CD4-positive, alpha-beta T cell (primary cell): Measurements from ENCODE around the gene NR2F2. TPM values are rescaled to one million over a fixed set of nuclear protein-coding genes. Genes with fewer than 3 reads are reported as not detected.

Experiments
- ATAC-seq: fragments of 200-7000 bp; cut with Tn5 transposase; one replicate; pipeline ENCODE4 v1.10.0; 2022; ENCODE audit warnings: mild to moderate bottlenecking; ENCODE audit not compliant: poor library complexity
- CTCF ChIA-PET: fragments of 350-600 bp; sonication (Branson Sonifier 250); formaldehyde crosslinking; loops from one replicate; lab custom pipeline; 2021; ENCODE audit warnings: antibody characterized with exemption, inconsistent platforms; lab: Charles Lee
- POLR2A ChIA-PET: fragments of 350-600 bp; sonication (Branson Sonifier 250); formaldehyde crosslinking; loops from one replicate; lab custom pipeline; 2021; ENCODE audit warnings: antibody characterized with exemption, inconsistent platforms; lab: Charles Lee
- DNase-seq, 14 experiments: peaks; one replicate each; pipeline ENCODE4 v3.0.0-alpha.2; 2013 to 2020; ENCODE audit warnings: mixed read lengths in 2 of 14
- H3K27ac ChIP-seq, 2 donors: one replicate each; pipeline versions ENCODE4 v1.5.1 to v1.7.0; 2013; ENCODE audit warnings: low read length in 2 of 2, low read depth in 1 of 2, mild to moderate bottlenecking in 1 of 2
- H3K27me3 ChIP-seq, 2 experiments: 1 replicate in 1 of 2; 2 replicates in 1 of 2; pipeline versions ENCODE4 v1.6.1 to v1.7.0; 2013; ENCODE audit warnings: low read length in 2 of 2, control low read depth in 1 of 2, mild to moderate bottlenecking in 1 of 2, moderate library complexity in 1 of 2; ENCODE audit not compliant: insufficient read depth in 2 of 2, control insufficient read depth in 1 of 2
- H3K36me3 ChIP-seq: one replicate; pipeline ENCODE4 v1.6.1; 2013; ENCODE audit warnings: low read length, control low read depth; ENCODE audit not compliant: insufficient read depth
- H3K4me1 ChIP-seq: one replicate; pipeline ENCODE4 v1.6.1; 2013; ENCODE audit warnings: low read length, control low read depth; ENCODE audit not compliant: insufficient read depth
- H3K4me3 ChIP-seq: one replicate; pipeline ENCODE4 v1.5.1; 2013; ENCODE audit warnings: mild to moderate bottlenecking, low read length, moderate library complexity
- H3K9me3 ChIP-seq, 2 experiments: 1 replicate in 1 of 2; 2 replicates in 1 of 2; pipeline versions ENCODE4 v1.6.1 to v1.7.0; 2013; ENCODE audit warnings: low read length in 2 of 2, mild to moderate bottlenecking in 2 of 2, control low read depth in 1 of 2, moderate library complexity in 1 of 2; ENCODE audit not compliant: control insufficient read depth in 1 of 2, insufficient read depth in 1 of 2
- H3K27ac Mint-ChIP-seq: one replicate; pipeline ENCODE4 v1.8.0; 2020; ENCODE audit warnings: mixed read lengths
- H3K27me3 Mint-ChIP-seq: one replicate; pipeline ENCODE4 v1.8.0; 2021; ENCODE audit warnings: mixed read lengths
- H3K36me3 Mint-ChIP-seq: one replicate; pipeline ENCODE4 v1.8.0; 2021; ENCODE audit warnings: low read depth, mixed read lengths
- H3K4me1 Mint-ChIP-seq: one replicate; pipeline ENCODE4 v1.8.0; 2021; ENCODE audit warnings: low read depth, mixed read lengths
- H3K4me3 Mint-ChIP-seq: one replicate; pipeline ENCODE4 v1.8.0; 2020; ENCODE audit warnings: mild to moderate bottlenecking, mixed read lengths
- H3K9me3 Mint-ChIP-seq: one replicate; pipeline ENCODE4 v1.8.0; 2020; ENCODE audit warnings: mixed read lengths
- intact Hi-C, 2 experiments: fragments of 100-400 bp; cut with DNase I in 1 of 2; cut with micrococcal nuclease in 1 of 2; formaldehyde crosslinking; loops; one replicate each; pipeline versions ENCODE4 v1.15.1 to v1.9.0; 2023 to 2025; cut with DNase I, micrococcal nuclease
- total RNA-seq, 174 experiments: library from RNA in 2 of 174; stranded (reverse) in 2 of 174; gene quantifications; one replicate each; pipeline ENCODE4 v1.2.3 and lab custom pipeline; 2021 to 2026
- TF ChIP-seq, protein P1 (sequence below): fragments of 200-600 bp; IDR thresholded peaks from one replicate; pipeline ENCODE4 v1.8.0; 2022; ENCODE audit warnings: antibody characterized with exemption, mild to moderate bottlenecking

The NR2F2 gene
- total RNA-seq, 2 experiments from 2014 or later = not detected

DNA sequence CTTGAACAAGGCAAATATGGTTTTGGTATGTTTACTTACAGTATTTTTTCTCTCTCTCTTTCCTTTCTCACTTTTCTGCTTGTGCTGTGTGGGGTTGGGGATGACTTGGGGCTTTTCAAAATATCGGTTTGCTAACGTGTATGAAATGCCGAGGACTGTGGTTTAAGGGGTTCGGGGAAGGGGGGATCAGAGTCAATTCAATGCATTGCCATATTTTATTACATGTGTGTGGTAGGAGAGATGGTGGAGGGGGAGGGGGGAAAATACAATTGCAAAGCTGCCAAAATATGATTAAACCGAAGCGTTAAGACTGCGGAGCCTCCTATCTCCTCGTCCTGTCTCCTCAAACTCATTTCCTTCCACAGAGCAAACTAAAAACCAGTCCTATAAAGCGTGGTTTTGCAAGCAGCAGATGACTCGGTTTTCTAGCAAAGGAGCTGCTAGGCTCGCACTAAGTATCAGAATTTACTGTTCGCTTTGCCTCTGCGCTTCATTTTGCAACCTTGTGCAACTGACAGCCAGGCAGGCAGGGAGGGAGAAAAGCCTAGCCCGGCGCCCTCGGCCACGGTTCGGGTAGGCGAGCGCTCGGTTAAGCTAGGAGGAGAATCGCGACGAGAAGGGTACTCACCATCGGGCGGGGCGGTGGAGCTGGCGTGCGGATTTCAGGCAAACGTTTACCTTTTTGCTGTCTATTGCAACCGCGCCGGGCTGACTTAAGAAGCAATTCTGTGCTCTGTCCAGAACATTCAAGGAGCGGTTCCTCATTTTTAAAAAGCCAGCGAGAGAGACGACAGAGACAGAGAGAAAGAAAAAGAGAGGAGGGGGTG is 4.0 kb upstream of the NR2F2 start:
- peaks cover 71 to 89% of the 10 kb centered on the region in 2 experiments for H3K27me3 ChIP-seq
- TF ChIP-seq, protein P1, sequence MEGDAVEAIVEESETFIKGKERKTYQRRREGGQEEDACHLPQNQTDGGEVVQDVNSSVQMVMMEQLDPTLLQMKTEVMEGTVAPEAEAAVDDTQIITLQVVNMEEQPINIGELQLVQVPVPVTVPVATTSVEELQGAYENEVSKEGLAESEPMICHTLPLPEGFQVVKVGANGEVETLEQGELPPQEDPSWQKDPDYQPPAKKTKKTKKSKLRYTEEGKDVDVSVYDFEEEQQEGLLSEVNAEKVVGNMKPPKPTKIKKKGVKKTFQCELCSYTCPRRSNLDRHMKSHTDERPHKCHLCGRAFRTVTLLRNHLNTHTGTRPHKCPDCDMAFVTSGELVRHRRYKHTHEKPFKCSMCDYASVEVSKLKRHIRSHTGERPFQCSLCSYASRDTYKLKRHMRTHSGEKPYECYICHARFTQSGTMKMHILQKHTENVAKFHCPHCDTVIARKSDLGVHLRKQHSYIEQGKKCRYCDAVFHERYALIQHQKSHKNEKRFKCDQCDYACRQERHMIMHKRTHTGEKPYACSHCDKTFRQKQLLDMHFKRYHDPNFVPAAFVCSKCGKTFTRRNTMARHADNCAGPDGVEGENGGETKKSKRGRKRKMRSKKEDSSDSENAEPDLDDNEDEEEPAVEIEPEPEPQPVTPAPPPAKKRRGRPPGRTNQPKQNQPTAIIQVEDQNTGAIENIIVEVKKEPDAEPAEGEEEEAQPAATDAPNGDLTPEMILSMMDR = no peak
- DNase-seq (no peak), ATAC-seq (no peak)
- CTCF ChIA-PET = no interaction called here
- Mint-ChIP-seq H3K27me3 (peaks cover 82% of the 10 kb centered on the region), H3K27ac (no peak overlapping the region), H3K9me3 (peaks cover 4% of the 10 kb centered on the region), H3K36me3 (no peaks in the 10 kb centered on the region), H3K4me1 (peaks cover 22% of the 10 kb centered on the region), H3K4me3 (no peak overlapping the region)
- peaks cover 16% of the 10 kb centered on the region for H3K4me1 ChIP-seq
- POLR2A ChIA-PET = no interaction called here
- no peak overlapping the region for H3K4me3 ChIP-seq
- H3K27ac ChIP-seq = no peak overlapping the region
- H3K36me3 ChIP-seq = no peaks in the 10 kb centered on the region
- intact Hi-C loops = no loop called here
- H3K9me3 ChIP-seq = peaks cover 5 to 44% of the 10 kb centered on the region in 2 experiments

DNA sequence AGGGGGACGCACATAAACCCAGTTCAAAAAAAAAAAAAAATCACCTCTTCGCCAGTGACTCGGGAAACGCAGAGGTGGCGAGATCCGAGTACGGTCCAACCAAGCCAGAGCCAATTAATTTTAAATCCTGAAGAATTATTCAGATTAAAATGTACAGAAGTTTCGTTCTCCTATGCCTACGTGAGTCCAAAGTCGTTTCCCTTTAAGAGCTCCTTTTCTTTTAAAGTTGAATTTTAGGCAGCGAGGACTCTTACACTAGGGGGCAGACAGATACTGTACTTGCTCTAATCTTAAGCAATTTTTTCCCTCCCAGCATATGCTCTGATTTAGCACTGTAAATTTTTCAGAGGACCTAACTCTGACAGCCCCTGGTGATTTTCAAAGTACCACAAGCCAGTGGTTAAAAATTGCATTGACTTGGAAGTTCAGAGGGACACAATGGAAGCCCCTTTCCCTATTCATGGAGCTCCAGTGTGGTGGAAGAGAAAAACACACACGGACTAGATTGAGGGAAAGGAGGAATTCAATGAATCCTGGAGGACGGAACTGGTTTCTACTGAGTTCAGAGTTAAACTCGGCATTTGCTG is 3.3 kb upstream of the NR2F2 start:
- H3K36me3 Mint-ChIP-seq = no peaks in the 10 kb centered on the region
- ChIA-PET CTCF (no interaction called here), POLR2A (no interaction called here)
- no peaks in the 10 kb centered on the region for H3K36me3 ChIP-seq
- H3K27me3 Mint-ChIP-seq = peaks cover 83% of the 10 kb centered on the region
- H3K27ac ChIP-seq = no peak overlapping the region
- intact Hi-C loops = no loop called here
- H3K4me1 Mint-ChIP-seq = peaks cover 24% of the 10 kb centered on the region
- peaks cover 71 to 87% of the 10 kb centered on the region in 2 experiments for H3K27me3 ChIP-seq
- H3K9me3 ChIP-seq = peaks cover 5 to 42% of the 10 kb centered on the region in 2 experiments
- H3K4me3 ChIP-seq = no peak overlapping the region
- DNase-seq (no peak), ATAC-seq (no peak)
- no peak overlapping the region for H3K4me3 Mint-ChIP-seq
- TF ChIP-seq, protein P1 = no peak
- H3K27ac Mint-ChIP-seq = no peak overlapping the region
- H3K9me3 Mint-ChIP-seq = peaks cover 4% of the 10 kb centered on the region
- peaks cover 20% of the 10 kb centered on the region for H3K4me1 ChIP-seq

DNA sequence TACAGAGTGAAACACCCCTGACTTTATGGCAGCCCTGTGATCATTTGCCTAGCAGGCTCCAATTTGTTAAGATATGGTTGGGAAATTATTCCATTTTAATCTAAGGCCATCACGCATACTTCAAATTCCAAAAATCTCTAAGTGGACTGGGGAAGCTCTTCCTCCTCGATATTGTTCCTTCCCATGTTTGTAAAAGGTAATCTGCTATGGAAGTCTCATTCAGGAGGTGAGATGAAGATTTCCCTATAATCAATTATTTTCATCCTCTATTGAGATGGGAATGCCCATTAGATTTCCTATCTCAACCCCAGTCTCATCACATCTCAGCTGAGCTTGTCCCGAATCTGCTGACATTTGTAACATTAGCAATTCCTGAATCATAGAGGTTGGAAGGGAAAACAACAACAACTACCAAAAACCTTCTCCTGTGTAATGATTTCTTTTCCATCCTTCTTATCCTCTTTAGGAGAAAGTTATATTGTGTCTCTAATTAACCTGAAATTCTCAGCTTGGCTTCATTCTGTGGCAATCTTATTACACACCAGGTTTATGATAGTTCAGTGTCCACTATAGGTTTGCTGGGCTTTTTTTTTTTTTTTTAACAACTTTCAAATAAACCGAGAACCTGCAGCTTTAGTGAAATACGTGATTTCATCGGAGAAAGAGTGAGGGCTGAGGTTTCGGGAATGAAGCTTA is 2.2 kb upstream of the NR2F2 start:
- CTCF ChIA-PET = no interaction called here
- Histone ChIP-seq H3K27ac (no peak overlapping the region), H3K36me3 (no peaks in the 10 kb centered on the region), H3K9me3 (peaks cover 5 to 44% of the 10 kb centered on the region in 2 experiments), H3K4me3 (no peak overlapping the region), H3K4me1 (peaks cover 31% of the 10 kb centered on the region), H3K27me3 (peaks cover 77 to 87% of the 10 kb centered on the region in 2 experiments)
- ATAC-seq (no peak), DNase-seq (no peak)
- Mint-ChIP-seq H3K4me3 (no peak overlapping the region), H3K36me3 (no peaks in the 10 kb centered on the region), H3K4me1 (peaks cover 30% of the 10 kb centered on the region), H3K9me3 (peaks cover 4% of the 10 kb centered on the region), H3K27ac (no peak overlapping the region), H3K27me3 (peaks cover 89% of the 10 kb centered on the region)
- POLR2A ChIA-PET = no interaction called here
- intact Hi-C loops = no loop called here
- TF ChIP-seq, protein P1 = no peak
